ENCODE results near the gene CGREF1. TPM values are rescaled to one million over a fixed set of nuclear protein-coding genes. Genes with fewer than 3 reads are reported as not detected.

Gene CGREF1, protein sequence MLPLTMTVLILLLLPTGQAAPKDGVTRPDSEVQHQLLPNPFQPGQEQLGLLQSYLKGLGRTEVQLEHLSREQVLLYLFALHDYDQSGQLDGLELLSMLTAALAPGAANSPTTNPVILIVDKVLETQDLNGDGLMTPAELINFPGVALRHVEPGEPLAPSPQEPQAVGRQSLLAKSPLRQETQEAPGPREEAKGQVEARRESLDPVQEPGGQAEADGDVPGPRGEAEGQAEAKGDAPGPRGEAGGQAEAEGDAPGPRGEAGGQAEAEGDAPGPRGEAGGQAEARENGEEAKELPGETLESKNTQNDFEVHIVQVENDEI
- 7.2 to 8.1 TPM (median 7.8 TPM) in 5 replicates for total RNA-seq (2022; extraction: Qiagen RNA extraction)

DNA sequence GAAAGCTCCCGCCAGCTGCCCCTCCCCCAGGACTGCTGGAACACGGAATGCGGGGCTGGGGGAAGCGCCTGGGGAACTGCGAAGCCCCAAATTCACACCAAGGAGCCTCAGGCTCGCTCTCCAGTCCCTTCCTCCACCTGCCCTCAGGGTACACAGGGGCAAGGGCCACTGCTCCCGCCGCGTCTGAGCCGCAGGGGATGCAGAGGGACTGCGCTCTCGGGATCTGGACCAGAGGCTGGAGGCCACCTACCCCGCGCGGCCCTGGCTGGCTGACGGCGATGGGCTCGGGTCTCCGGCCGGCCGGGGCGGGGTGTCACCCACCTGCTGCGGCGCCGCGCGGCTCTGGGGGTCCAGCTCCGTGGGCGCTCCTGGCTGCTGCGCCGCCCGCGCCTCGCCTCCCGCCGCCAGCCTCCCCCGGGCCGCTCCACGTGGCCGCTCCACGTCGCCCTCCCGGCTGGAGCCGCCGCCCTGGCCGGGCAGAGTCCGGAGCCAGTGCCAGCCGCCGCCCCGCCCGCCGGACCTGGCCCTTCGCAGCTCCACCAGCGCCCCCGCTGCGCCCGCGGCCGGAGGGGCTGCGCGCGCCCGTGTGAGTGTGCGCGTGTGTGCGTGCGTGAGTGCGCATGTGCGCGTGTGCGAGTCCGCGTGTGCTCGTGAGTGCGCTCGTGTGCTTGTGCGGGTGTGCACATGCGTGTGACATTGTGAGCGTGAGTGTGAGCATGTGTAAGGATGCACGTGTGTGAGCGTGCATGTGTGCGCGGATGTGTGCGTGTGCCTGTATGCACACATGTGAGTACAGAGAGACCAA, at the start of gene CGREF1:
Gene CGREF1 (minus strand): TSS at position 604 of the 805 bp plus-strand sequence. CDS start 14,762 bp downstream, outside the sequence.

GRCh38 chr2:27148801-27149439, 30.0 kb upstream of the CGREF1 start, which contains the start of gene TCF23:
Gene TCF23, plus strand, starts transcription at chr2:27149004. Its CDS starts 130 bp downstream, at chr2:27149134.

DNA sequence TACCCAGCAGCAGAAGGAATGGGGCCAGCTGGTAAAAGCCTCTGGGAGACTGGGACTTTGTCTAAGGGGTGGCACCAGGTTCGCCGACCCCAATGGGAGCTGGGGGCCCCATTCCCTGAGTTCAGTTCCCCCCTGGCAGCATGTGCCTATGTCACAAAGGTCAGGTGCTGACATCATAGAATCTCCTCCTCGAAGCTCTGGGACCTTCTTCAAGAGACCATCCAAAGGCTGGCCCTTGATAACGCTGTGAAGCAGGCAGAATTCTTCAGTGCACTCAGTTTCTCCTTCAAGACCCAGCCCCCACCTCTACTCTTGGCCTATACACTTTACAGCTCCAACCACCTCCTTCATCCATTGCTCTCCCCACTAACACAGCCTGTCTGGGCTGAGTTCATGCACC, 20.4 kb upstream of the CGREF1 start, which contains the start of gene PRR30:
Gene PRR30 (minus strand): TSS at position 101 of the 400 bp plus-strand sequence. CDS start 1,081 bp downstream, outside the sequence.

GRCh38 chr2:27133905-27134780, 15.2 kb upstream of the CGREF1 start, which contains the start of gene PREB:
Gene PREB, minus strand, starts transcription at chr2:27134636. Its CDS starts 215 bp downstream, at chr2:27134421.

GRCh38 chr2:27123302-27124150, 4.6 kb upstream of the CGREF1 start, which contains the start of gene ABHD1:
Gene ABHD1, plus strand, starts transcription at chr2:27123815. Its CDS starts 134 bp downstream, at chr2:27123949.

DNA sequence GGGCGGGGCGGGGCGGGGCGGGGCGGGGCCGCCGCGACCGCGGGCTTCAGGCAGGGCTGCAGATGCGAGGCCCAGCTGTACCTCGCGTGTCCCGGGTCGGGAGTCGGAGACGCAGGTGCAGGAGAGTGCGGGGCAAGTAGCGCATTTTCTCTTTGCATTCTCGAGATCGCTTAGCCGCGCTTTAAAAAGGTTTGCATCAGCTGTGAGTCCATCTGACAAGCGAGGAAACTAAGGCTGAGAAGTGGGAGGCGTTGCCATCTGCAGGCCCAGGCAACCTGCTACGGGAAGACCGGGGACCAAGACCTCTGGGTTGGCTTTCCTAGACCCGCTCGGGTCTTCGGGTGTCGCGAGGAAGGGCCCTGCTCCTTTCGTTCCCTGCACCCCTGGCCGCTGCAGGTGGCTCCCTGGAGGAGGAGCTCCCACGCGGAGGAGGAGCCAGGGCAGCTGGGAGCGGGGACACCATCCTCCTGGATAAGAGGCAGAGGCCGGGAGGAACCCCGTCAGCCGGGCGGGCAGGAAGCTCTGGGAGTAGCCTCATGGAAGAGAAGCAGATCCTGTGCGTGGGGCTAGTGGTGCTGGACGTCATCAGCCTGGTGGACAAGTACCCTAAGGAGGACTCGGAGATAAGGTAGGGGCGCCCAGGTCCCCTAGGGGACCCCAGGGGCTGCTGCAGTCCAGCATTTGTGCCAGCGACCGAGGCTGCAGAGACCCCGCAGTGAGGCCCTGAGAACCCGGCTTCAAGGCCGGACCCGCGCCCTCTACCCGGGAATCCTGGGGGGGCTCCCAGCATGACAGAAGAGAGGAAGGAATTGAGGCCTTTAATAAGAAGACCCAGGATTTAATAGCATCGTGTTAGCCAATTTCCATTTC, 32.0 kb downstream of the CGREF1 start, which contains the start of gene KHK:
Gene KHK (plus strand): TSS at position 49 of the 870 bp plus-strand sequence. CDS start 488 bp downstream, at position 537.

GRCh38 chr2:27078267-27079194, 40.4 kb downstream of the CGREF1 start, which contains the start of gene EMILIN1:
Gene EMILIN1, plus strand, starts transcription at chr2:27078615. Its CDS starts 451 bp downstream, at chr2:27079066.

DNA sequence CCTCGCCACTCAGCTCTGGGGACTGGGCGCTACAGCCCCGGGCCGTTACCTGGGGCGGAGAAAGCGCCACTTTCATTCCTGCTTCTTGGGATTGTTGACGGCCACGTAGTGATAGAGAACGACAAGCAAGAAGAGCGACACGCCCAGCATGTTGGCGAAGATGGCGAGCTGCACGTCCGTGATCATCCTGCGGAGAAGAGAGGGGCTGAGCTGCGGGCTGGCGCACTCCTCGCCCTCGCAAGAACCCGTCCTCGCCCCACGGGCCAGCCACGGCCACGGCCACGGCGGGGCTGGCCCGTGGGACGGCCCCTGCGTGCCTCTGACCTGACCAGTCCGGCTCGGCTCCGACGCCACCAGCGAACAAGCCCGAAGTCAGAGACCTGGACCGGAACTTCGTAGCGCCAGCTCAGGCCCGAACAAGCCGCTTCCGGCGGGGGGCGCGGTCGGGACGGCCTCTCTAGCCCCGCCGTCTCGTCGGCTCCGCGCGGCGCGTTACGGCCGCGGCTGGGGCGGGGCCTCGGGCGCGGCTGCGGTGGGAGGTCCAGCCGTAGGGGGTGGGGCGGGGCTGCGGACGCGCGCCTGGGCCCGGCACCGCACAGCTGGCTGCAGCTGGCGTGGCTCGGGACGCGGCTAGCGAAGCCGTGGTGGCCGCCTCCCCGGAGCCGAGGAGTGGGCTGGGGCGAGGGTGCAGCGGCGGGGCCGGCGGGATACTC, 47.5 kb downstream of the CGREF1 start, which contains the start of gene OST4:
Gene OST4 (minus strand): TSS at position 378 of the 713 bp plus-strand sequence.

GRCh38 chr2:27050996-27051901, 67.7 kb downstream of the CGREF1 start, which contains the start of gene AGBL5:
Gene AGBL5, plus strand, starts transcription at chr2:27051668. Its CDS starts 1,291 bp downstream, at chr2:27052959.

Other genes with a start within 250 kb of the CGREF1 start
- 8.5 to 11.4 TPM (median 9.9 TPM) in 5 replicates for gene MAPRE3, start 148.5 kb downstream of the CGREF1 start, total RNA-seq (2022; extraction: Qiagen RNA extraction)
- 47.0 to 70.0 TPM (median 69.4 TPM) in 5 replicates for gene TMEM214, start 86.2 kb downstream of the CGREF1 start, total RNA-seq (2022; extraction: Qiagen RNA extraction)
- 28.5 to 34.9 TPM (median 34.4 TPM) in 5 replicates for gene AGBL5, start 67.5 kb downstream of the CGREF1 start, total RNA-seq (2022; extraction: Qiagen RNA extraction)
- 529 to 708 TPM (median 553 TPM) in 5 replicates for gene OST4, start 47.5 kb downstream of the CGREF1 start, total RNA-seq (2022; extraction: Qiagen RNA extraction)
- 0.32 to 0.57 TPM (median 0.43 TPM) in 5 replicates for gene EMILIN1, start 40.5 kb downstream of the CGREF1 start, total RNA-seq (2022; extraction: Qiagen RNA extraction)
- gene KHK, start 32.4 kb downstream of the CGREF1 start, total RNA-seq (2022; extraction: Qiagen RNA extraction) = 7.6 to 9.1 TPM (median 8.3 TPM) in 5 replicates
- 0.50 to 1.8 TPM (median 1.5 TPM) in 5 replicates for gene ABHD1, start 4.7 kb upstream of the CGREF1 start, total RNA-seq (2022; extraction: Qiagen RNA extraction)
- 41.9 to 59.1 TPM (median 55.6 TPM) in 5 replicates for gene PREB, start 15.5 kb upstream of the CGREF1 start, total RNA-seq (2022; extraction: Qiagen RNA extraction)
- gene PRR30, start 20.3 kb upstream of the CGREF1 start, total RNA-seq (2022; extraction: Qiagen RNA extraction) = not detected in 5 replicates
- gene TCF23, start 29.9 kb upstream of the CGREF1 start, total RNA-seq (2022; extraction: Qiagen RNA extraction) = not detected in 5 replicates
- 203 to 224 TPM (median 205 TPM) in 5 replicates for gene ATRAID, start 92.9 kb upstream of the CGREF1 start, total RNA-seq (2022; extraction: Qiagen RNA extraction)
- 63.3 to 67.2 TPM (median 66.7 TPM) in 5 replicates for gene SLC5A6, start 93.1 kb upstream of the CGREF1 start, total RNA-seq (2022; extraction: Qiagen RNA extraction)
- 46.1 to 66.1 TPM (median 64.5 TPM) in 5 replicates for gene CAD, start 98.2 kb upstream of the CGREF1 start, total RNA-seq (2022; extraction: Qiagen RNA extraction)
- 1.8 to 3.4 TPM (median 3.3 TPM) in 5 replicates for gene SLC30A3, start 143.9 kb upstream of the CGREF1 start, total RNA-seq (2022; extraction: Qiagen RNA extraction)
- gene DNAJC5G, start 156.3 kb upstream of the CGREF1 start, total RNA-seq (2022; extraction: Qiagen RNA extraction) = not detected in 5 replicates
- gene TRIM54, start 163.3 kb upstream of the CGREF1 start, total RNA-seq (2022; extraction: Qiagen RNA extraction) = 0.67 to 1.2 TPM (median 0.81 TPM) in 5 replicates
- gene UCN, start 189.3 kb upstream of the CGREF1 start, total RNA-seq (2022; extraction: Qiagen RNA extraction) = 0.63 to 2.5 TPM (median 1.7 TPM) in 5 replicates
- gene MPV17, start 204.0 kb upstream of the CGREF1 start, total RNA-seq (2022; extraction: Qiagen RNA extraction) = 76.2 to 97.2 TPM (median 87.4 TPM) in 5 replicates
- gene GTF3C2, start 237.6 kb upstream of the CGREF1 start, total RNA-seq (2022; extraction: Qiagen RNA extraction) = 57.2 to 68.7 TPM (median 63.7 TPM) in 5 replicates